OCI-LY1 (cell line): ENCODE results near the gene REV3L.

ENCODE experiments used
- CTCF ChIP-seq: fragments of 200-600 bp; sonication (generic), shearing (Covaris generic); IDR thresholded peaks from 2 replicates; pipeline ENCODE4 v1.5.1; 2017; ENCODE audit warnings: mild to moderate bottlenecking, antibody characterized with exemption, low read length, moderate library complexity, mixed read lengths
- EZH2 ChIP-seq: fragments of 200-600 bp; sonication (generic), shearing (Covaris generic); IDR thresholded peaks from 2 replicates; pipeline ENCODE4 v1.8.0; 2017; ENCODE audit warnings: borderline replicate concordance, mixed run types, mild to moderate bottlenecking, antibody characterized with exemption, low read length, moderate library complexity, mixed read lengths

- no peak for TF ChIP-seq CTCF
- no peak for TF ChIP-seq EZH2
These were observed 188.5 kb downstream of the REV3L start for GRCh38 chr6:111294374-111294967.
